ENCODE data around the gene PFDN5. TPM values are rescaled to one million over a fixed set of nuclear protein-coding genes. Genes with fewer than 3 reads are reported as not detected.

Gene PFDN5
- total RNA-seq, 1 donor from 2014 or later, result 474 TPM

- ATAC-seq (no peak), DNase-seq (no peak)
- no peak within 1 kb of the TSS for H3K4me3 ChIP-seq
- peaks cover 19% of the 10 kb centered on the region for H3K27me3 ChIP-seq (ENCODE audit: low read depth)
- intact Hi-C loops (cut with DNase I), result no loop called here
- H3K9me3 ChIP-seq, result no peaks in the 10 kb centered on the region
- no peak for TF ChIP-seq CTCF (IDR thresholded peaks at IDR 0.05)
- no peaks in the 10 kb centered on the region for H3K36me3 ChIP-seq
- no peak within 1 kb of the TSS for H3K27ac ChIP-seq
- H3K4me1 ChIP-seq, result no peaks in the 10 kb centered on the region
Observed at GRCh38 chr12:53336181-53336681, 40.9 kb downstream of the PFDN5 start, which contains the start of gene SP7. TSS of gene SP7 (minus strand) at chr12:53336354. CDS start at chr12:53335646, 708 bp downstream.

- ATAC-seq, result no peak
- Histone ChIP-seq H3K27ac (no peak overlapping the region), H3K4me1 (no peaks in the 10 kb centered on the region), H3K36me3 (no peaks in the 10 kb centered on the region), H3K9me3 (no peaks in the 10 kb centered on the region), H3K4me3 (no peak overlapping the region), H3K27me3 (ENCODE audit: low read depth) (peaks cover 19% of the 10 kb centered on the region)
- TF ChIP-seq CTCF (IDR thresholded peaks at IDR 0.05), result no peak
- intact Hi-C loops (cut with DNase I), result no loop called here
- DNase-seq, result no peak
Observed at GRCh38 chr12:53338017-53338416, 42.7 kb downstream of the PFDN5 start.

GRCh38 chr12:53338916-53339315, 43.6 kb downstream of the PFDN5 start:
- H3K27ac ChIP-seq, result no peak overlapping the region
- intact Hi-C loops (cut with DNase I), result no loop called here
- peaks cover 19% of the 10 kb centered on the region for H3K27me3 ChIP-seq (ENCODE audit: low read depth)
- H3K9me3 ChIP-seq, result no peaks in the 10 kb centered on the region
- no peaks in the 10 kb centered on the region for H3K36me3 ChIP-seq
- DNase-seq (no peak), ATAC-seq (no peak)
- no peak overlapping the region for H3K4me3 ChIP-seq
- TF ChIP-seq CTCF (IDR thresholded peaks at IDR 0.05), result no peak
- no peaks in the 10 kb centered on the region for H3K4me1 ChIP-seq

- H3K36me3 ChIP-seq, result no peaks in the 10 kb centered on the region
- H3K27me3 ChIP-seq (ENCODE audit: low read depth), result peaks cover 15% of the 10 kb centered on the region
- H3K9me3 ChIP-seq, result no peaks in the 10 kb centered on the region
- TF ChIP-seq CTCF (IDR thresholded peaks at IDR 0.05), result no peak
- intact Hi-C loops (cut with DNase I), result no loop called here
- no peak overlapping the region for H3K4me3 ChIP-seq
- no peak overlapping the region for H3K27ac ChIP-seq
- H3K4me1 ChIP-seq, result peaks cover 5% of the 10 kb centered on the region
- no peak for ATAC-seq
- DNase-seq, result no peak
Observed at GRCh38 chr12:53340398-53340797, 45.1 kb downstream of the PFDN5 start.

GRCh38 chr12:53343449-53343848, 48.1 kb downstream of the PFDN5 start:
- H3K36me3 ChIP-seq, result no peaks in the 10 kb centered on the region
- TF ChIP-seq CTCF (IDR thresholded peaks at IDR 0.05), result no peak
- intact Hi-C loops (cut with DNase I), result no loop called here
- DNase-seq, result no peak
- peaks cover 14% of the 10 kb centered on the region for H3K4me1 ChIP-seq
- peaks cover 5% of the 10 kb centered on the region for H3K27me3 ChIP-seq (ENCODE audit: low read depth)
- H3K4me3 ChIP-seq, result no peak overlapping the region
- H3K9me3 ChIP-seq, result no peaks in the 10 kb centered on the region
- no peak overlapping the region for H3K27ac ChIP-seq
- ATAC-seq, result no peak
